ENCODE results near the gene FILIP1L.

FILIP1L gene

GRCh38 chr3:100081986-100082692, 32.2 kb downstream of the FILIP1L start:
- H3K27me3 ChIP-seq (ENCODE audit: low read depth, low read length): no peaks in the 10 kb centered on the region

GRCh38 chr3:100081311-100081710, 33.0 kb downstream of the FILIP1L start:
- no peaks in the 10 kb centered on the region for H3K9me3 ChIP-seq (ENCODE audit: control insufficient read depth in 1 of 2, low read length in 2 of 2)
- peaks cover 12 to 14% of the 10 kb centered on the region in 2 donors for H3K4me1 ChIP-seq (ENCODE audit: control insufficient read depth in 1 of 2, insufficient read depth in 2 of 2, low read length in 2 of 2)
- H3K36me3 ChIP-seq (ENCODE audit: control insufficient read depth in 1 of 2, insufficient read depth in 2 of 2, low read length in 2 of 2): no peaks in the 10 kb centered on the region
- H3K27ac ChIP-seq (ENCODE audit: low read length): peak overlapping the region; percentile 6
- H3K27me3 ChIP-seq (ENCODE audit: low read depth, low read length): no peaks in the 10 kb centered on the region
- no peak overlapping the region for H3K4me3 ChIP-seq (ENCODE audit: low read depth in 1 of 2, low read length in 2 of 2)

More at GRCh38 chr3:100081986-100082692, 32.2 kb downstream of the FILIP1L start:
- Histone ChIP-seq H3K27ac (ENCODE audit: low read length) (no peak overlapping the region), H3K4me3 (ENCODE audit: low read depth in 1 of 2, low read length in 2 of 2) (no peak overlapping the region), H3K36me3 (ENCODE audit: control insufficient read depth in 1 of 2, insufficient read depth in 2 of 2, low read length in 2 of 2) (no peaks in the 10 kb centered on the region), H3K4me1 (ENCODE audit: control insufficient read depth in 1 of 2, insufficient read depth in 2 of 2, low read length in 2 of 2) (peaks cover 4 to 8% of the 10 kb centered on the region in 2 donors), H3K9me3 (ENCODE audit: control insufficient read depth in 1 of 2, low read length in 2 of 2) (no peaks in the 10 kb centered on the region)

GRCh38 chr3:100080573-100080972, 33.7 kb downstream of the FILIP1L start:
- Histone ChIP-seq H3K9me3 (ENCODE audit: control insufficient read depth in 1 of 2, low read length in 2 of 2) (no peaks in the 10 kb centered on the region), H3K4me3 (ENCODE audit: low read depth in 1 of 2, low read length in 2 of 2) (no peak overlapping the region), H3K36me3 (ENCODE audit: control insufficient read depth in 1 of 2, insufficient read depth in 2 of 2, low read length in 2 of 2) (no peaks in the 10 kb centered on the region), H3K27me3 (ENCODE audit: low read depth, low read length) (no peaks in the 10 kb centered on the region), H3K27ac (ENCODE audit: low read length) (peak overlapping the region; percentile 67), H3K4me1 (ENCODE audit: control insufficient read depth in 1 of 2, insufficient read depth in 2 of 2, low read length in 2 of 2) (peaks cover 18 to 19% of the 10 kb centered on the region in 2 donors)

- peaks cover 19 to 23% of the 10 kb centered on the region in 2 donors for H3K4me1 ChIP-seq (ENCODE audit: control insufficient read depth in 1 of 2, insufficient read depth in 2 of 2, low read length in 2 of 2)
- no peaks in the 10 kb centered on the region for H3K27me3 ChIP-seq (ENCODE audit: low read depth, low read length)
- no peaks in the 10 kb centered on the region for H3K36me3 ChIP-seq (ENCODE audit: control insufficient read depth in 1 of 2, insufficient read depth in 2 of 2, low read length in 2 of 2)
- H3K4me3 ChIP-seq (ENCODE audit: low read depth in 1 of 2, low read length in 2 of 2): no peak overlapping the region
- no peaks in the 10 kb centered on the region for H3K9me3 ChIP-seq (ENCODE audit: control insufficient read depth in 1 of 2, low read length in 2 of 2)
- H3K27ac ChIP-seq (ENCODE audit: low read length): no peak overlapping the region
These were observed 35.0 kb downstream of the FILIP1L start for GRCh38 chr3:100079328-100079727.

- Histone ChIP-seq H3K36me3 (ENCODE audit: control insufficient read depth in 1 of 2, insufficient read depth in 2 of 2, low read length in 2 of 2) (no peaks in the 10 kb centered on the region), H3K27me3 (ENCODE audit: low read depth, low read length) (no peaks in the 10 kb centered on the region), H3K9me3 (ENCODE audit: control insufficient read depth in 1 of 2, low read length in 2 of 2) (no peaks in the 10 kb centered on the region), H3K27ac (ENCODE audit: low read length) (peak overlapping the region; percentile 62), H3K4me1 (ENCODE audit: control insufficient read depth in 1 of 2, insufficient read depth in 2 of 2, low read length in 2 of 2) (peaks cover 30 to 33% of the 10 kb centered on the region in 2 donors), H3K4me3 (ENCODE audit: low read depth in 1 of 2, low read length in 2 of 2) (peak overlapping the region in 1 of 2 donors; percentile 21)
These were observed 37.4 kb downstream of the FILIP1L start for GRCh38 chr3:100076731-100077529.

- Histone ChIP-seq H3K36me3 (ENCODE audit: control insufficient read depth in 1 of 2, insufficient read depth in 2 of 2, low read length in 2 of 2) (no peaks in the 10 kb centered on the region), H3K9me3 (ENCODE audit: control insufficient read depth in 1 of 2, low read length in 2 of 2) (no peaks in the 10 kb centered on the region), H3K27me3 (ENCODE audit: low read depth, low read length) (no peaks in the 10 kb centered on the region), H3K27ac (ENCODE audit: low read length) (peak overlapping the region; percentile 62), H3K4me3 (ENCODE audit: low read depth in 1 of 2, low read length in 2 of 2) (no peak overlapping the region), H3K4me1 (ENCODE audit: control insufficient read depth in 1 of 2, insufficient read depth in 2 of 2, low read length in 2 of 2) (peaks cover 30% of the 10 kb centered on the region in 2 donors)
These were observed 38.2 kb downstream of the FILIP1L start for GRCh38 chr3:100075851-100076730.

- no peaks in the 10 kb centered on the region for H3K27me3 ChIP-seq (ENCODE audit: low read depth, low read length)
- H3K36me3 ChIP-seq (ENCODE audit: control insufficient read depth in 1 of 2, insufficient read depth in 2 of 2, low read length in 2 of 2): no peaks in the 10 kb centered on the region
- H3K9me3 ChIP-seq (ENCODE audit: control insufficient read depth in 1 of 2, low read length in 2 of 2): no peaks in the 10 kb centered on the region
- H3K27ac ChIP-seq (ENCODE audit: low read length): no peak overlapping the region
- H3K4me1 ChIP-seq (ENCODE audit: control insufficient read depth in 1 of 2, insufficient read depth in 2 of 2, low read length in 2 of 2): peaks cover 30% of the 10 kb centered on the region in 2 donors
- no peak overlapping the region for H3K4me3 ChIP-seq (ENCODE audit: low read depth in 1 of 2, low read length in 2 of 2)
These were observed 39.1 kb downstream of the FILIP1L start for GRCh38 chr3:100075196-100075595.

- Histone ChIP-seq H3K4me3 (ENCODE audit: low read depth in 1 of 2, low read length in 2 of 2) (peak overlapping the region; percentile 8 to 17), H3K36me3 (ENCODE audit: control insufficient read depth in 1 of 2, insufficient read depth in 2 of 2, low read length in 2 of 2) (no peaks in the 10 kb centered on the region), H3K4me1 (ENCODE audit: control insufficient read depth in 1 of 2, insufficient read depth in 2 of 2, low read length in 2 of 2) (peaks cover 34 to 35% of the 10 kb centered on the region in 2 donors), H3K27ac (ENCODE audit: low read length) (peak overlapping the region; percentile 79), H3K9me3 (ENCODE audit: control insufficient read depth in 1 of 2, low read length in 2 of 2) (no peaks in the 10 kb centered on the region), H3K27me3 (ENCODE audit: low read depth, low read length) (no peaks in the 10 kb centered on the region)
These were observed 40.5 kb downstream of the FILIP1L start for GRCh38 chr3:100073714-100074307.

- Histone ChIP-seq H3K27ac (ENCODE audit: low read length) (peak overlapping the region; percentile 79), H3K4me1 (ENCODE audit: control insufficient read depth in 1 of 2, insufficient read depth in 2 of 2, low read length in 2 of 2) (peaks cover 34 to 36% of the 10 kb centered on the region in 2 donors), H3K9me3 (ENCODE audit: control insufficient read depth in 1 of 2, low read length in 2 of 2) (no peaks in the 10 kb centered on the region), H3K36me3 (ENCODE audit: control insufficient read depth in 1 of 2, insufficient read depth in 2 of 2, low read length in 2 of 2) (no peaks in the 10 kb centered on the region), H3K4me3 (ENCODE audit: low read depth in 1 of 2, low read length in 2 of 2) (peak overlapping the region; percentile 8 to 17), H3K27me3 (ENCODE audit: low read depth, low read length) (no peaks in the 10 kb centered on the region)
These were observed 41.1 kb downstream of the FILIP1L start for GRCh38 chr3:100073049-100073713.

GRCh38 chr3:100072326-100073048, 41.8 kb downstream of the FILIP1L start:
- H3K27ac ChIP-seq (ENCODE audit: low read length): no peak overlapping the region
- H3K4me1 ChIP-seq (ENCODE audit: control insufficient read depth in 1 of 2, insufficient read depth in 2 of 2, low read length in 2 of 2): peaks cover 33 to 35% of the 10 kb centered on the region in 2 donors
- no peaks in the 10 kb centered on the region for H3K36me3 ChIP-seq (ENCODE audit: control insufficient read depth in 1 of 2, insufficient read depth in 2 of 2, low read length in 2 of 2)
- no peak overlapping the region for H3K4me3 ChIP-seq (ENCODE audit: low read depth in 1 of 2, low read length in 2 of 2)
- no peaks in the 10 kb centered on the region for H3K27me3 ChIP-seq (ENCODE audit: low read depth, low read length)
- no peaks in the 10 kb centered on the region for H3K9me3 ChIP-seq (ENCODE audit: control insufficient read depth in 1 of 2, low read length in 2 of 2)

Measured in muscle layer of duodenum (tissue), 2 donors.